Panc1 (cell line): ENCODE results near the gene SLC25A33. TPM values are rescaled to one million over a fixed set of nuclear protein-coding genes. Genes with fewer than 3 reads are reported as not detected.

Source experiments
- ATAC-seq: fragments of 200-7000 bp; cut with Tn5 transposase; 2 replicates; pipeline ENCODE4 v1.9.1; 2020; ENCODE audit warnings: mild to moderate bottlenecking, moderate library complexity
- BruUV-seq: library from RNA; stranded (reverse); fragments of 400-500 nt; replicated peaks from 2 replicates; lab custom pipeline; 2021; lab: Mats Ljungman, UMichigan
- CTCF ChIA-PET: fragments of 300-600 bp; sonication (Branson Sonifier 250); formaldehyde crosslinking; loops from one replicate; lab custom pipeline; 2022; ENCODE audit warnings: antibody characterized with exemption; lab: Charles Lee
- POLR2A ChIA-PET: fragments of 300-600 bp; sonication (Branson Sonifier 250); formaldehyde crosslinking; loops from one replicate; lab custom pipeline; 2022; ENCODE audit warnings: antibody characterized with exemption; lab: Charles Lee
- DNase-seq: peaks from one replicate; pipeline ENCODE4 v3.0.0-alpha.2; 2010; ENCODE audit warnings: low read depth, low spot score
- H3K27ac ChIP-seq: 2 replicates; pipeline ENCODE4 v1.5.1; 2011; ENCODE audit warnings: mild to moderate bottlenecking, low read length, inconsistent platforms
- H3K27me3 ChIP-seq: fragments of 200-500 bp; sonication (Bioruptor generic); 2 replicates; pipeline ENCODE4 v1.6.0; 2014; ENCODE audit warnings: low read length, inconsistent platforms; ENCODE audit not compliant: control insufficient read depth, insufficient read depth
- H3K36me3 ChIP-seq: fragments of 200-500 bp; sonication (Bioruptor generic); 2 replicates; pipeline ENCODE4 v1.5.1; 2014; ENCODE audit warnings: inconsistent platforms, mild to moderate bottlenecking, low read length, moderate library complexity; ENCODE audit not compliant: control insufficient read depth, insufficient read depth
- H3K4me1 ChIP-seq: 2 replicates; pipeline ENCODE4 v1.5.1; 2011; ENCODE audit warnings: inconsistent platforms, mild to moderate bottlenecking, low read length, moderate library complexity; ENCODE audit not compliant: control insufficient read depth, insufficient read depth
- H3K4me3 ChIP-seq, 2 experiments: 2 replicates each; pipeline ENCODE4 v1.5.1; 2011 to 2012; ENCODE audit warnings: low read depth in 2 of 2, low read length in 2 of 2, mild to moderate bottlenecking in 2 of 2, inconsistent platforms in 1 of 2, moderate library complexity in 1 of 2
- H3K9me3 ChIP-seq: fragments of 200-500 bp; sonication (Bioruptor generic); 2 replicates; pipeline ENCODE4 v1.5.1; 2014; ENCODE audit warnings: low read depth, mild to moderate bottlenecking, inconsistent platforms, low read length, moderate library complexity; ENCODE audit not compliant: control insufficient read depth, insufficient read depth
- POLR2AphosphoS5 ChIP-seq: IDR thresholded peaks from 2 replicates; pipeline ENCODE4 v1.6.1; 2012; ENCODE audit warnings: mild to moderate bottlenecking, low read depth, low read length, moderate library complexity
- SIN3A ChIP-seq: IDR thresholded peaks from 2 replicates; pipeline ENCODE4 v1.6.1; 2012; ENCODE audit warnings: low read depth, mild to moderate bottlenecking, low read length, moderate library complexity, borderline replicate concordance; ENCODE audit not compliant: insufficient read depth
- TCF7L2 ChIP-seq: IDR thresholded peaks from 2 replicates; pipeline ENCODE4 v1.6.1; 2011; ENCODE audit warnings: mild to moderate bottlenecking, low read depth, low read length, inconsistent platforms
- in situ Hi-C: cut with HindIII; loops from 2 replicates; pipeline ENCODE4 v1.10.0; 2016; ENCODE audit warnings: low sequenced_read_pairs, low pct_unique_long_range_greater_than_20kb
- intact Hi-C: fragments of 100-400 bp; cut with micrococcal nuclease; formaldehyde crosslinking; loops from one replicate; pipeline ENCODE4 v1.10.0; 2022; ENCODE audit not compliant: unreplicated experiment
- total RNA-seq: library from RNA; stranded (reverse); gene quantifications from one replicate; pipeline ENCODE4 v1.2.1, GENCODE V29; 2021; ENCODE audit not compliant: unreplicated experiment
- TF ChIP-seq, protein P1 (sequence below), 2 experiments: IDR thresholded peaks; 2 replicates each; pipeline ENCODE4 v1.6.1; 2011 to 2012; ENCODE audit warnings: low read depth in 2 of 2, control low read depth in 1 of 2, low read length in 1 of 2, mild to moderate bottlenecking in 1 of 2, moderate library complexity in 1 of 2; ENCODE audit not compliant: insufficient read depth in 1 of 2
- TF ChIP-seq, protein P2 (sequence below): fragments of 450-650 bp; IDR thresholded peaks from 2 replicates; pipeline ENCODE4 v1.5.1; 2017; ENCODE audit warnings: mild to moderate bottlenecking

The SLC25A33 gene
- total RNA-seq, 1 experiment from 2014 or later: 13.4 TPM

DNA sequence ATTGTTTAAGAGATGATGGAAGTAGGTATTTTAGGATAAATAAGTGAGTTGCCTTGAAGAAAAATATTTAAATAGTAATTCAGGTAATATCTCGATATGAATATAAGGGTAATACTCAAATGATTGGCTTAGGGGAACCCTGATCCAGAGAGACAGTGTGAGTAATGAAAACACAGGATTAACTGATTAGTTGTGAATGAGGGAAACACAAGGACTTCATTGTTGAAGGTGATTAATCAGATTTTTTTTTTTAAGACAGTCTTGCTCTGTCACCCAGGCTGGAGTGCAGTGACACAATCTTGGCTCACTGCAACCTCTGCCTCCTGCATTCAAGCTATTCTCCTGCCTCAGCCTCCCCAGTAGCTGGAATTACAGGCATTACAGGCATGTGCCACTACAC, 12.7 kb downstream of the SLC25A33 start:
- TF ChIP-seq SIN3A: no peak
- TF ChIP-seq, protein P1, sequence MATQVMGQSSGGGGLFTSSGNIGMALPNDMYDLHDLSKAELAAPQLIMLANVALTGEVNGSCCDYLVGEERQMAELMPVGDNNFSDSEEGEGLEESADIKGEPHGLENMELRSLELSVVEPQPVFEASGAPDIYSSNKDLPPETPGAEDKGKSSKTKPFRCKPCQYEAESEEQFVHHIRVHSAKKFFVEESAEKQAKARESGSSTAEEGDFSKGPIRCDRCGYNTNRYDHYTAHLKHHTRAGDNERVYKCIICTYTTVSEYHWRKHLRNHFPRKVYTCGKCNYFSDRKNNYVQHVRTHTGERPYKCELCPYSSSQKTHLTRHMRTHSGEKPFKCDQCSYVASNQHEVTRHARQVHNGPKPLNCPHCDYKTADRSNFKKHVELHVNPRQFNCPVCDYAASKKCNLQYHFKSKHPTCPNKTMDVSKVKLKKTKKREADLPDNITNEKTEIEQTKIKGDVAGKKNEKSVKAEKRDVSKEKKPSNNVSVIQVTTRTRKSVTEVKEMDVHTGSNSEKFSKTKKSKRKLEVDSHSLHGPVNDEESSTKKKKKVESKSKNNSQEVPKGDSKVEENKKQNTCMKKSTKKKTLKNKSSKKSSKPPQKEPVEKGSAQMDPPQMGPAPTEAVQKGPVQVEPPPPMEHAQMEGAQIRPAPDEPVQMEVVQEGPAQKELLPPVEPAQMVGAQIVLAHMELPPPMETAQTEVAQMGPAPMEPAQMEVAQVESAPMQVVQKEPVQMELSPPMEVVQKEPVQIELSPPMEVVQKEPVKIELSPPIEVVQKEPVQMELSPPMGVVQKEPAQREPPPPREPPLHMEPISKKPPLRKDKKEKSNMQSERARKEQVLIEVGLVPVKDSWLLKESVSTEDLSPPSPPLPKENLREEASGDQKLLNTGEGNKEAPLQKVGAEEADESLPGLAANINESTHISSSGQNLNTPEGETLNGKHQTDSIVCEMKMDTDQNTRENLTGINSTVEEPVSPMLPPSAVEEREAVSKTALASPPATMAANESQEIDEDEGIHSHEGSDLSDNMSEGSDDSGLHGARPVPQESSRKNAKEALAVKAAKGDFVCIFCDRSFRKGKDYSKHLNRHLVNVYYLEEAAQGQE (IDR thresholded peaks at IDR 0.05; ENCODE audit: insufficient read depth in 1 of 2, low read depth in 2 of 2, low read length in 1 of 2): no peak
- TF ChIP-seq POLR2AphosphoS5: no peak
- TF ChIP-seq, protein P2, sequence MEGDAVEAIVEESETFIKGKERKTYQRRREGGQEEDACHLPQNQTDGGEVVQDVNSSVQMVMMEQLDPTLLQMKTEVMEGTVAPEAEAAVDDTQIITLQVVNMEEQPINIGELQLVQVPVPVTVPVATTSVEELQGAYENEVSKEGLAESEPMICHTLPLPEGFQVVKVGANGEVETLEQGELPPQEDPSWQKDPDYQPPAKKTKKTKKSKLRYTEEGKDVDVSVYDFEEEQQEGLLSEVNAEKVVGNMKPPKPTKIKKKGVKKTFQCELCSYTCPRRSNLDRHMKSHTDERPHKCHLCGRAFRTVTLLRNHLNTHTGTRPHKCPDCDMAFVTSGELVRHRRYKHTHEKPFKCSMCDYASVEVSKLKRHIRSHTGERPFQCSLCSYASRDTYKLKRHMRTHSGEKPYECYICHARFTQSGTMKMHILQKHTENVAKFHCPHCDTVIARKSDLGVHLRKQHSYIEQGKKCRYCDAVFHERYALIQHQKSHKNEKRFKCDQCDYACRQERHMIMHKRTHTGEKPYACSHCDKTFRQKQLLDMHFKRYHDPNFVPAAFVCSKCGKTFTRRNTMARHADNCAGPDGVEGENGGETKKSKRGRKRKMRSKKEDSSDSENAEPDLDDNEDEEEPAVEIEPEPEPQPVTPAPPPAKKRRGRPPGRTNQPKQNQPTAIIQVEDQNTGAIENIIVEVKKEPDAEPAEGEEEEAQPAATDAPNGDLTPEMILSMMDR: no peak
- TF ChIP-seq TCF7L2: no peak
- ChIA-PET CTCF (no interaction called here), POLR2A (no interaction called here)
- ATAC-seq (no peak), DNase-seq (no peak)
- H3K27ac ChIP-seq: no peak overlapping the region
- intact Hi-C loops: no loop called here
- H3K4me1 ChIP-seq: no peaks in the 10 kb centered on the region
- no peak overlapping the region for H3K4me3 ChIP-seq
- no TSS peak for BruUV-seq
- no peaks in the 10 kb centered on the region for H3K27me3 ChIP-seq
- in situ Hi-C loops: no loop called here
- no peaks in the 10 kb centered on the region for H3K9me3 ChIP-seq
- H3K36me3 ChIP-seq: no peaks in the 10 kb centered on the region

DNA sequence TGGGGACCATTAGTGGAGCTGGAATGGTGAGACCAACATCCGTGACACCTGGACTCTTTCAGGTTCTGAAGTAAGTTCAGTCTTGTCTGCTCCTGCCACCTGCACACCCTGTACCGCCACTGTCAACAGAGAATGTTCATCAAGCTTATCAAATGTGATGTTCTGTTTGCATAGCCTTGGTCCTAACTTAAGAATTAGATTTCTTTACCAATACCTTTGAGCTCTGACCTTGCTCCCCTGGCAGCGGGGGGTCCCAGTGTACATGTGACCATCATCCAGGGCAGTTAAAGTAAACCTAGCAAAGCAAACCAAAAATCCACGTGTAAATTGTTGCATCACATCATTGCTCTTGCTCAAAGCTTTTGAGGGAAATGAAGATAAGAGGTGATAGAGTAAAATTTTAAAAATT, 14.5 kb downstream of the SLC25A33 start:
- Histone ChIP-seq H3K27ac (no peak overlapping the region), H3K9me3 (no peaks in the 10 kb centered on the region), H3K4me1 (no peaks in the 10 kb centered on the region), H3K36me3 (no peaks in the 10 kb centered on the region), H3K4me3 (no peak overlapping the region), H3K27me3 (no peaks in the 10 kb centered on the region)
- BruUV-seq: no TSS peak
- POLR2A ChIA-PET: no interaction called here
- in situ Hi-C loops (no loop called here), intact Hi-C loops (no loop called here)
- CTCF ChIA-PET: interaction anchor here (0.6 kb wide), 1 partner anchor 224 kb away, joined by 11 read pairs; no protein-coding TSS in a partner anchor
- DNase-seq: no peak
- ATAC-seq: no peak
- no peak for TF ChIP-seq POLR2AphosphoS5
- no peak for TF ChIP-seq SIN3A
- TF ChIP-seq, protein P2: no peak
- TF ChIP-seq, protein P1 (IDR thresholded peaks at IDR 0.05; ENCODE audit: insufficient read depth in 1 of 2, low read depth in 2 of 2, low read length in 1 of 2): no peak
- TF ChIP-seq TCF7L2: no peak
